Activated T-cell treated with anti-CD3 and anti-CD28 coated beads for 24 hours (primary cell): ENCODE data around the gene PTPN14.
"Not testable (repeated sequence)": the region's sequence is repeated elsewhere in the genome, so short reads cannot be mapped to it uniquely, and the experiment has no call there.

Source experiments
- DNase-seq: peaks from one replicate; pipeline ENCODE4 v3.0.0-alpha.2; 2020; ENCODE audit warnings: low read depth

PTPN14 gene

GRCh38 chr1:214541693-214542092 is 9.7 kb downstream of the PTPN14 start:
- DNase-seq = no peak

- no peak for DNase-seq
Observed at GRCh38 chr1:214541206-214541605, 10.2 kb downstream of the PTPN14 start.

GRCh38 chr1:214540324-214540723 is 11.1 kb downstream of the PTPN14 start:
- DNase-seq = no peak

- no peak for DNase-seq
Observed at GRCh38 chr1:214538496-214538895, 12.9 kb downstream of the PTPN14 start.

- no peak for DNase-seq
Observed at GRCh38 chr1:214537872-214538473, 13.4 kb downstream of the PTPN14 start.

GRCh38 chr1:214537219-214537618 is 14.2 kb downstream of the PTPN14 start:
- no peak for DNase-seq

GRCh38 chr1:214532070-214532469 is 19.3 kb downstream of the PTPN14 start:
- DNase-seq = no peak

- DNase-seq = no peak
Observed at GRCh38 chr1:214525535-214526019, 25.8 kb downstream of the PTPN14 start.

GRCh38 chr1:214524824-214525223 is 26.6 kb downstream of the PTPN14 start:
- DNase-seq = no peak

GRCh38 chr1:214523124-214523824 is 28.1 kb downstream of the PTPN14 start:
- DNase-seq = no peak

- not testable (repeated sequence) for DNase-seq
Observed at GRCh38 chr1:214521458-214521857, 29.9 kb downstream of the PTPN14 start.

GRCh38 chr1:214520544-214521165 is 30.7 kb downstream of the PTPN14 start:
- DNase-seq = no peak

- DNase-seq = no peak
Observed at GRCh38 chr1:214518361-214518760, 33.0 kb downstream of the PTPN14 start.

GRCh38 chr1:214516434-214517326 is 34.7 kb downstream of the PTPN14 start:
- no peak for DNase-seq

- no peak for DNase-seq
Observed at GRCh38 chr1:214515544-214516433, 35.6 kb downstream of the PTPN14 start.

GRCh38 chr1:214514819-214515383 is 36.5 kb downstream of the PTPN14 start:
- DNase-seq = no peak

- DNase-seq = no peak
Observed at GRCh38 chr1:214514032-214514818, 37.2 kb downstream of the PTPN14 start.

- DNase-seq = no peak
Observed at GRCh38 chr1:214513394-214513793, 38.0 kb downstream of the PTPN14 start.

- DNase-seq = no peak
Observed at GRCh38 chr1:214511639-214511998, 39.8 kb downstream of the PTPN14 start.
